GM10266 (cell line): ENCODE data around the gene ZC3H12C.
"Not testable (repeated sequence)": the region's sequence is repeated elsewhere in the genome, so short reads cannot be mapped to it uniquely, and the experiment has no call there.

ENCODE experiments used
- DNase-seq: peaks from one replicate; pipeline ENCODE4 v3.0.0; 2012; ENCODE audit errors: extremely low spot score
- TF ChIP-seq, protein P1 (sequence below): IDR thresholded peaks from 2 replicates; pipeline ENCODE4 v1.5.1; 2012; ENCODE audit warnings: mild to moderate bottlenecking, low read depth; ENCODE audit not compliant: control insufficient read depth, insufficient read depth; ENCODE audit errors: missing control alignments

ZC3H12C gene

DNA sequence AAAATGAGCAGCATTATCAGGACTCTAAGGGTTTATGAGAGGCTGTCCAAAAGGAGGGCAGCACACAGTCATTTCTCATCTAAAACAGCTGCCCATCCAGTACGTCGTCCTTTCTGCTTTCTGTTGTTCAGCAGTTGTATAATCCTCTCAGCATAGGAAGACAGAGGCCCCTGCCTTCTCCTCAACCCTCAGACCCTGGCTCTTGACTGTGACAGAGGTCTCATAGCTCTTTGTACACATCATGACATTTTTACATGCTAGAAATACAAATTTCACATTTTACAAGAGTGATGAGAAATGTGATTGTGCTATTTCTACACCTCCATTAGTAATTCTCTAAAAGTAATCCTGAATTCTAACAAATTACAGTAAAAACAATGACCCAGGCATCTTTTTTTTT, 36.2 kb upstream of the ZC3H12C start:
- TF ChIP-seq, protein P1, sequence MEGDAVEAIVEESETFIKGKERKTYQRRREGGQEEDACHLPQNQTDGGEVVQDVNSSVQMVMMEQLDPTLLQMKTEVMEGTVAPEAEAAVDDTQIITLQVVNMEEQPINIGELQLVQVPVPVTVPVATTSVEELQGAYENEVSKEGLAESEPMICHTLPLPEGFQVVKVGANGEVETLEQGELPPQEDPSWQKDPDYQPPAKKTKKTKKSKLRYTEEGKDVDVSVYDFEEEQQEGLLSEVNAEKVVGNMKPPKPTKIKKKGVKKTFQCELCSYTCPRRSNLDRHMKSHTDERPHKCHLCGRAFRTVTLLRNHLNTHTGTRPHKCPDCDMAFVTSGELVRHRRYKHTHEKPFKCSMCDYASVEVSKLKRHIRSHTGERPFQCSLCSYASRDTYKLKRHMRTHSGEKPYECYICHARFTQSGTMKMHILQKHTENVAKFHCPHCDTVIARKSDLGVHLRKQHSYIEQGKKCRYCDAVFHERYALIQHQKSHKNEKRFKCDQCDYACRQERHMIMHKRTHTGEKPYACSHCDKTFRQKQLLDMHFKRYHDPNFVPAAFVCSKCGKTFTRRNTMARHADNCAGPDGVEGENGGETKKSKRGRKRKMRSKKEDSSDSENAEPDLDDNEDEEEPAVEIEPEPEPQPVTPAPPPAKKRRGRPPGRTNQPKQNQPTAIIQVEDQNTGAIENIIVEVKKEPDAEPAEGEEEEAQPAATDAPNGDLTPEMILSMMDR, result no peak
- no peak for DNase-seq

DNA sequence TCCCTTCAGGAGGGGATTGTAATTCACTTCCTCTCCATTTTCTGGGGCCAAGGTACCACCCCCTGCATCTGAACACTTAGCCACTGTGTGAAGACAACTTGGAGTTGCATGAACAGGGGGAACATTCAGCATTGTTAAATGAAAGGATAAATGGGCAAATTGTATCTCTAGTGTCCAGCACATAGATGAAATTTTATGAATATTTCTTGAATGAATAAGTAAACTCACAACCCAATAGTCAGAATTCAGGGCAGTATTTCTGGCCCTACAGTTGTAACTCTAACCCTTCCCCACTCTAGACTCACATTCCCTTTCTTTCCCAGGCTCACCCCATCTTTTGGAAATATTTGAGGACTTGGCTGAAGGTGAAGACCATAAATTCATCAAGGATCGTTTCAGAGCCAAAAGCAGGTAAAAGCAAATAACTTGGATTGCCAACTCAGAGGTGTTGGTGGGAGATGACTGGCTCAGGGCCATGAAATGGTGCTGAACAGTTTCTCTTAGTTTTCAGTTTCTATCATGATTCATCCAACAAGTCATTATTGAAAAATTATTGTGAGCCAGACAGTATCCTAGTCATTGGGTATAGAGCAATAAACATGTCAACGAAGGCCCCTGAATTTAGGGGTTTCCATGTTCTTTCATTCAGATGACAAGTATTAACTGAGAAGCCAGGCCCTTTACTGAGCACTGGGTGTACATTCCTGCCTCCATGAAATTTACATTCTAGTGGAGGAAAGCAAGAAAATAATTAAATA, 33.3 kb upstream of the ZC3H12C start:
- TF ChIP-seq, protein P1, result no peak
- no peak for DNase-seq

DNA sequence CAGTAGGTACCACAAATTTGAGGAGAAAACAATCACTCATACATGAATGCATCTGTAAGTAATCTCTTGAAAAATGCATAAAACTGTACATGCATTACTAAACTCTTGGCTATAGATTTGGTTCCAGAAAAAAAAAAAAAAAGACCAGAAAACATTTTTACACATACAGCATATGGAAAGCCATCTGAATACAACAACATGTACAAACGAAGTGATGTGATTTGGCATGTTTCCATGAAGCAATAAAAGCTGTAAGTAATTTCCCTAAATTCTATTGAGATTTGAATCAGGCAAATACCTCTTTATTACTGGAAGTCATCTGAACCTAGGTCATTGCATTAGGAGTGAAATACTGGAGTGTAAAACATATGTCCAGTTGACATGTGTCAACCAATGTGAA, 31.9 kb upstream of the ZC3H12C start:
- DNase-seq, result no peak
- TF ChIP-seq, protein P1, result no peak

DNA sequence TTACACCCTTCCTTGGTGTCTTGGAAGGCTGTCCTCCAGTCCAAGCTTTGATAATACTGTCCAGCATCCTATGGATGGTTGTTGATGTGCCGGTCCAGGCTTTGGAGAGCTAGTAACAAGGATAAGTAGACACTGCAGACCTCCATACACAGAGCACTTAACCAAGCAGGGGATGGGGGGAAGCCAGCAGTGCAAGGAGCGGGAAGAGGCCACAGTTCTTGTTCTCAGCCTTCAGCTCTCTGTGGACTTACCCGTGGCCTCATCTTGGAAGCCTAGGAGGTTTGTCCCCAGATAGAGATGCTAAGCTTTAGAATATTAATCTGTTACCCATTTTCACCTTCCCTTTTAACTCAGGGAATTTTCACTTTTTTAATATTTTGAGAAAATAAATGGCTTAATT, 30.9 kb upstream of the ZC3H12C start:
- DNase-seq, result no peak
- TF ChIP-seq, protein P1, result no peak

DNA sequence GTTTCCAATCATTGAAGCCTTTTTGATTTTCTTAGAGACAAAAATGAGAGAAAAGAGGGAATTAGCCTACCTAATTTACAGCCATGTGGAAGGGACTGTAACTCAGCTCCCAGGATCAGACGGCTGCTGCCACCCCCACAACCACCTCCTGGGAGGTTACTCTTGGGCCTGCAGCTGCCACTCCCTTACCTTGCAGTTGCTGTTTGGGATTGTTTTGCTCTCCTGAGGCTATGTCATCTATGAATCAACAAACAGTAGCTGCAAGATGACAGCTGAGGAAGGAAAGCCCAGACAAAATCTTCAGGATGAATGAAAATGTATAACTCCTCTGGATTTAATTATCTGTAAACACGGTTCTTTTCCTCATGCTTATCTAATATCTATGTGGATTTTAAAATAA, 28.0 kb upstream of the ZC3H12C start:
- no peak for DNase-seq
- TF ChIP-seq, protein P1, result no peak

DNA sequence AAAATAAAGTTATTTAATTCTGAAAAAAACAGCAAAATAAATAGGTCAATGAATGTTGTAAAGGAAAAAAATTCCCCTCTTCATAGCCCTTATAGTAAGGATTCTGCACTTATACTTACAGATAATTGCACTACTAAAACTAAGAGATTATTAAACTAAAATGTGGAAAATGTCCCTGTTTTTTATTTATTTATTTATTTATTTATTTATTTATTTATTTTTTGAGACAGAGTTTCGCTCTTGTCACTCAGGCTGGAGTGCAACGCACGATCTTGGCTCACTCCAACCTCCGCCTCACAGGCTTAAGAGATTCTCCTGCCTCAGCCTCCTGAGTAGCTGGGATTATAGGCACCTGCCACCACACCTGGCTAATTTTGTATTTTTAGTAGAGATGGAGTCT, 25.2 kb upstream of the ZC3H12C start:
- not testable (repeated sequence) for DNase-seq

DNA sequence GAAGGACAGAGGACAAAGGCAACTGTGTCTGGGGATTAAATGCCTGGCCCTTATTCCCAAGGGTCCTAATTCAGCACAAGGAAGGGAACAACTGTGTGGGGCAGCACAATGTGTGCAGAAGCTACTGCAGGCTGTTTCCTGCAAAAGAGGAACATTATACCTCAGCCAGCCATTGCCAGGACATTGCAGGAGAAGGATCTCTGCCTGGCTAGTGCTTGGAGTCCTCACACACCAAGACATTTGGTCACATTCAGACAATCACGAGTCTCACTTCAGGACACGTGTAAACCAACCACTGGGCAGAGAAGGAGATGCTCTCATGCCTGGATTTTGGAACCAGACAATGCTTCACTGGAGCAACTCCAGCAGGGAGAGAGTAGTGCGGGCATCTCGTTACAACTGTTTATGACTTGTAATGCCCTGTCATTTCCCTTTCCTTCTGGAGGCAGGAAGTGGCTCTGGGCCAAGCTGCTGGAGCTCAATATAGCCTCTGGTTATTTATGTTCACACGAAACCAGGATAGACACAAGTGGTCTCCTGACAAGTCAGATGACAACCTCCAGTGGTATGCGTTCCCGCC, 23.9 kb upstream of the ZC3H12C start:
- DNase-seq, result no peak
- TF ChIP-seq, protein P1, result no peak
